Astrocyte of the spinal cord (primary cell): ENCODE results near the gene SSBP2.

Experiments used
- DNase-seq: peaks from one replicate; pipeline ENCODE4 v3.0.0; 2011; ENCODE audit warnings: low read depth, low spot score
- H3K4me3 ChIP-seq: 2 replicates; pipeline ENCODE4 v1.5.1; 2011; ENCODE audit warnings: low read depth, mild to moderate bottlenecking, low read length, moderate library complexity
- in situ Hi-C: cut with HindIII; loops from 2 replicates; pipeline ENCODE4 v1.10.0; 2017; ENCODE audit warnings: low sequenced_read_pairs
- TF ChIP-seq, protein P1 (sequence below): IDR thresholded peaks from 2 replicates; pipeline ENCODE4 v1.5.1; 2012; ENCODE audit warnings: low read depth, mild to moderate bottlenecking, low read length, inconsistent platforms

SSBP2 gene

DNA sequence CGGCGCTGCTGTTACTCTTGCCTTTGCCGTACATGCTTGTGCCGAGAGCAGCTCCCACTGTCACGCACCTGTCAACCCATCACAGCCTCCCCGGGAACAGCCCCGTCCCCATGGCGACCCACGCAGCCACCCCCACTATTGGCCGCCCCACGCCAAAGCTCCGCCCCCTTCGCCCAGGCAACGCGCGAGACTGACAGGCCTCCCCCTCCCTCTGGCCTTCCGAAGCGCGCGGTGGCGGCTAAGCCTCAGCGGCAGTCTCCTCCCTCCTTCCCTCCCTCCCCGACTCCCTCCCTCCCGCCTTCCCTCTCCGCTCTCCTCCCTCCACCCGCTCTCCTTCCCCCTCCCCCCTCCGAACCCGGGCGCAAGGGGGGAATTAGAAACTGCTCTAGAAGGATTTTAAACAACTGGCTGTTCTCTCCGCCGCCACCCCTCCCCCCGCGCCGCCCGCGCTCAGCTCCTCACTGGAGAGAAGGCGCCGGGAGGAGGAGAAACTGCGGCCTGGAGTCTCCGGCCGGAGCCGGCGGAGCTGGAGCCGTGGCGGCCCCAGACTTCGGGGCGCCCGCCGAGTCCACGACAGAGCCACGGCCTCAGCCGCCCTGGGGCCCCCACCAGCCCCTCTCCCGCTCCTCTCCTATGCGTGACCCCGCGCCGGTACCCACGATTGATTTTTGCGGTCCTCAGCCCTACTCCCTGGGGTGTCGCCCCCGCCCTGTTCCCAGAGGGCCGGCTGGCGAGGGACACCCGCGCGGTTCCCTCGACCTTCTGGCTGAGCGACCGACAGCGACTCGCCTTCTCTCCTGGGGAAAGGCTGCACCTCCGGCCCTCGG lies at the start of gene SSBP2:
SSBP2 (minus strand) TSS at position 89 of the 827 bp plus-strand sequence; CDS start at position 34, 55 bp downstream.
- peak within 1 kb of the TSS; percentile 72 for H3K4me3 ChIP-seq
- in situ Hi-C loops: no loop called here
- DNase-seq: peak; percentile 100
- TF ChIP-seq, protein P1, sequence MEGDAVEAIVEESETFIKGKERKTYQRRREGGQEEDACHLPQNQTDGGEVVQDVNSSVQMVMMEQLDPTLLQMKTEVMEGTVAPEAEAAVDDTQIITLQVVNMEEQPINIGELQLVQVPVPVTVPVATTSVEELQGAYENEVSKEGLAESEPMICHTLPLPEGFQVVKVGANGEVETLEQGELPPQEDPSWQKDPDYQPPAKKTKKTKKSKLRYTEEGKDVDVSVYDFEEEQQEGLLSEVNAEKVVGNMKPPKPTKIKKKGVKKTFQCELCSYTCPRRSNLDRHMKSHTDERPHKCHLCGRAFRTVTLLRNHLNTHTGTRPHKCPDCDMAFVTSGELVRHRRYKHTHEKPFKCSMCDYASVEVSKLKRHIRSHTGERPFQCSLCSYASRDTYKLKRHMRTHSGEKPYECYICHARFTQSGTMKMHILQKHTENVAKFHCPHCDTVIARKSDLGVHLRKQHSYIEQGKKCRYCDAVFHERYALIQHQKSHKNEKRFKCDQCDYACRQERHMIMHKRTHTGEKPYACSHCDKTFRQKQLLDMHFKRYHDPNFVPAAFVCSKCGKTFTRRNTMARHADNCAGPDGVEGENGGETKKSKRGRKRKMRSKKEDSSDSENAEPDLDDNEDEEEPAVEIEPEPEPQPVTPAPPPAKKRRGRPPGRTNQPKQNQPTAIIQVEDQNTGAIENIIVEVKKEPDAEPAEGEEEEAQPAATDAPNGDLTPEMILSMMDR: no peak

DNA sequence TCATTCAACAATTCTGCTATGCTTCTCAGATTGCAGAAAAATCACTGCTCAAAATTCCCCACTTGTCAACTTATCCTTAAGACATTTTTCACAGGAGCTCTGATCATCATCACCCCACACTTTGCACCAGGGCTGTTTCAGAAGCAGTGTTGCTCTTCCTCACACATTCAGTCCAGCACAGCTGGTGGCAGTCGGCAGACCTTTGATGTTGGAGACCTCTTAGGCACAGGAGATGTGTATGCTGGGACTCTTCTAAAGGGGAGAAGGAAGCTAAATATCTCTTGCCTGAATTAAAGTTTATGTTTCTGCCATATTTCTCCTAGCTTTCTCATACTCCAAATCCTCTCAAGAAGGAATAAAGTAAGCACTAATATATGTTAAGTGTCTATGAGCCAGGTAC lies 44.8 kb upstream of the SSBP2 start:
- TF ChIP-seq, protein P1: no peak
- H3K4me3 ChIP-seq: no peak overlapping the region
- DNase-seq: no peak
- in situ Hi-C loops: no loop called here

DNA sequence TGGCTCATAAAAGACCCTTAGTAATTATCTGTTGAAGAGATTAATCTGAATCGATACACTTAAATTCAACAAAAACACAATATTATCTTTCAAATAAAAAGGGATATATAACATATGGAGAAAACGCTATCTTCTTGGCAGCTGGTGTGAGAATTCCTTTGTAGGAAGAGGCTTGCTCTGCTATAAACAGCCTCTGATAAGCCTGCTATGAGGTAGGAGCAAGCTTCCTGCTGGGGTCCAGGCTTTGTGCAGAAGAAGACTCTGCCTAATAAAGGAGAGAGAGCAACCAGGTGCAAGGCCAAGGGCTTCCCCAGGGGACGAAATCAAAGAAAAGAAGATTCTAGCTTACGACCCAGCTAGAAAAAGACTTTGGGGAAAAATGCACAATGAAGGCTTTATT lies 43.3 kb upstream of the SSBP2 start:
- no peak overlapping the region for H3K4me3 ChIP-seq
- in situ Hi-C loops: no loop called here
- no peak for DNase-seq
- TF ChIP-seq, protein P1: no peak

DNA sequence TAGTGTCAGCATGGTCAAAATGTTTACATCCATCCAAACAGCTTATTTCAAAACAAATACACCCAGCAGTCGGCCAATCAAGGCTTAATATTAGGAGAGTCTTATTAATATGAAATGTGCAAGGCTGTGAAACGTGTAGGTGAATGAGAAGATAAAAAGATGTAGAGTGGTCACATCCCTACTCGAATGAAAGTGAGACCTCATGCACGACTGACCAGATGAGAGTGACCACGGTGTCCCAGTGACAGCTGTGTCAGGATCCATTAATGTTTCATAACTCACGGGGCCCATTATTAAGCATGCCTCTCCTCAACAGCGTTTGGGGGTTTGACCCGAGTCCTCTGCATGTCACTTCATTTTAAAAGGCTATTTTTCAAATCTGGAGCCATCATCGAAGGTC lies 39.4 kb upstream of the SSBP2 start:
- H3K4me3 ChIP-seq: no peak overlapping the region
- in situ Hi-C loops: no loop called here
- no peak for DNase-seq
- TF ChIP-seq, protein P1: no peak

DNA sequence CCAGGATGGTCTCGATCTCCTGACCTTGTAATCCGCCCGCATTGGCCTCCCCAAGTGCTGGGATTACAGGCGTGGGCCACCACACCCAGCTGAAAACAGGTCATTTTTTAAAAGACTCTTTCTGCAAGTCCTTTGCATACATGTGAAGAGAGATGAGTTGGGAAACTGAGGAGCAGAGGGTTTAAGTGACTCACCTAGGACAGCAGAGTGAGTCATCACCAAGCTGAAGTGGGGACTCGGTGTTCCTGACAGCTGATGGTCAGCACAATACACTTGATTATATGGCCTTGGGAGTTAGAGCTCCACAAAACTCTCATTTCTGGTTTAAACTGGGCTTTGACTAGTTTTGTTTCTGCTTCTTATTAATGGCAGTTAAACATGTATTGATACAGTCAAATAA lies 38.1 kb upstream of the SSBP2 start:
- DNase-seq: peak; percentile 39
- no peak overlapping the region for H3K4me3 ChIP-seq
- in situ Hi-C loops: no loop called here
- TF ChIP-seq, protein P1: no peak

DNA sequence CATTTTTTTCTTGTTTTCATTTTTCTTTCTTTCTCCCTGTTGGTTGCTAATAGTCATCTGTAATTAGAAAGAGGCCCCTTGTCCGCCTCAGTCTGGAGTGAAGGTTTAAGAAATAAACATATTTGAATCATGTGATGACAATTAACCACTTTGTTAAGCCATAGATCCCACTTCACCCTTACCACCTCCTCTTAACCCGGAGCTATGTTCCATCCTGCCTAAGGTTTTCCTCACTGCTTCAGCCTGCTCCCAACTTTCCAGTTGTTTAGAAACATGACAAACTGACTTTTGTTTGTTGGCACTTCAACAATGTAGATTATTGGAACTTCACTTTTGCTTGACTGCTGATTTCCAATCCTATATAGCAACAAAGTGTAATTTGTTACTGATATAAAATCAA lies 37.4 kb upstream of the SSBP2 start:
- H3K4me3 ChIP-seq: no peak overlapping the region
- TF ChIP-seq, protein P1: no peak
- DNase-seq: no peak
- in situ Hi-C loops: no loop called here
